Measurements from ENCODE around the gene STN1.

GRCh38 chr10:103834436-103835095 lies 83.4 kb downstream of the STN1 start:
- TF ChIP-seq CTCF (IDR thresholded peaks at IDR 0.05), result no peak
- no peak for TF ChIP-seq POLR2A (IDR thresholded peaks at IDR 0.05)
